Activated CD4-positive, alpha-beta T cell treated with anti-CD3 and anti-CD28 coated beads, Interleukin-2, Interleukin-4, amounts not matched to agents 100 ng/mL and 50 ng/mL, durations not matched to agents 16 hours and 8 hours (primary cell): ENCODE data around the gene CACNA1B.
"Not testable (repeated sequence)": the region's sequence is repeated elsewhere in the genome, so short reads cannot be mapped to it uniquely, and the experiment has no call there.

Source experiments
- DNase-seq: peaks from one replicate; pipeline ENCODE4 v3.0.0-alpha.2; 2020; ENCODE audit warnings: low spot score

CACNA1B gene

GRCh38 chr9:137889966-137890365, 12.4 kb downstream of the CACNA1B start:
- not testable (repeated sequence) for DNase-seq

- DNase-seq, result not testable (repeated sequence)
Observed at GRCh38 chr9:137890768-137891587, 13.4 kb downstream of the CACNA1B start.

GRCh38 chr9:137891588-137892423, 14.2 kb downstream of the CACNA1B start:
- no peak for DNase-seq

GRCh38 chr9:137892424-137893191, 15.0 kb downstream of the CACNA1B start:
- DNase-seq, result no peak

- DNase-seq, result no peak
Observed at GRCh38 chr9:137893670-137894069, 16.1 kb downstream of the CACNA1B start.

- DNase-seq, result no peak
Observed at GRCh38 chr9:137899551-137900360, 22.2 kb downstream of the CACNA1B start.

- DNase-seq, result no peak
Observed at GRCh38 chr9:137900584-137901310, 23.2 kb downstream of the CACNA1B start.

GRCh38 chr9:137902646-137903045, 25.1 kb downstream of the CACNA1B start:
- DNase-seq, result no peak

- no peak for DNase-seq
Observed at GRCh38 chr9:137905740-137906139, 28.2 kb downstream of the CACNA1B start.

GRCh38 chr9:137907776-137908175, 30.2 kb downstream of the CACNA1B start:
- no peak for DNase-seq

GRCh38 chr9:137912671-137913070, 35.1 kb downstream of the CACNA1B start:
- DNase-seq, result no peak

GRCh38 chr9:137913132-137913531, 35.5 kb downstream of the CACNA1B start:
- DNase-seq, result no peak

- no peak for DNase-seq
Observed at GRCh38 chr9:137913771-137914767, 36.5 kb downstream of the CACNA1B start.

- DNase-seq, result no peak
Observed at GRCh38 chr9:137916540-137916939, 39.0 kb downstream of the CACNA1B start.

- no peak for DNase-seq
Observed at GRCh38 chr9:137917116-137917515, 39.5 kb downstream of the CACNA1B start.

GRCh38 chr9:137917795-137918194, 40.2 kb downstream of the CACNA1B start:
- DNase-seq, result no peak

GRCh38 chr9:137918331-137919094, 40.9 kb downstream of the CACNA1B start:
- no peak for DNase-seq

- no peak for DNase-seq
Observed at GRCh38 chr9:137919095-137919465, 41.5 kb downstream of the CACNA1B start.

GRCh38 chr9:137919649-137920141, 42.1 kb downstream of the CACNA1B start:
- DNase-seq, result no peak
